Activated T-helper 2 cell treated with anti-CD3 and anti-CD28 coated beads, Interferon-gamma antibody, Interleukin-2, Interleukin-4, amounts not matched to agents 10 μg/mL and 5 μg/mL and 100 μg/mL, durations not matched to agents 14 hours and 24 hours and 36 hours (primary cell): ENCODE data around the gene PDE4B. TPM values are rescaled to one million over a fixed set of nuclear protein-coding genes. Genes with fewer than 3 reads are reported as not detected.

Experiments
- DNase-seq: peaks from one replicate; pipeline ENCODE4 v3.0.0; 2021; ENCODE audit warnings: low spot score
- H3K27ac Mint-ChIP-seq: one replicate; pipeline ENCODE4 v1.8.0; 2021; ENCODE audit warnings: mixed read lengths
- H3K27me3 Mint-ChIP-seq: one replicate; pipeline ENCODE4 v1.8.0; 2021; ENCODE audit warnings: low read depth, mixed read lengths
- H3K36me3 Mint-ChIP-seq: one replicate; pipeline ENCODE4 v1.8.0; 2021; ENCODE audit warnings: low read depth, mixed read lengths
- H3K4me1 Mint-ChIP-seq: one replicate; pipeline ENCODE4 v1.8.0; 2021; ENCODE audit warnings: low read depth, mixed read lengths
- H3K4me3 Mint-ChIP-seq: one replicate; pipeline ENCODE4 v1.8.0; 2021; ENCODE audit warnings: low read depth, mild to moderate bottlenecking, moderate library complexity, mixed read lengths
- H3K9me3 Mint-ChIP-seq: one replicate; pipeline ENCODE4 v1.8.0; 2021; ENCODE audit warnings: mixed read lengths
- intact Hi-C: fragments of 100-400 bp; cut with micrococcal nuclease; formaldehyde crosslinking; loops from one replicate; pipeline ENCODE4 v1.15.1; 2023
- total RNA-seq: library from RNA; stranded (reverse); gene quantifications from 2 replicates; pipeline ENCODE4 v1.2.3, GENCODE V29; 2022

The PDE4B gene
- total RNA-seq, 1 donor from 2014 or later = 14.0 TPM

GRCh38 chr1:66242646-66243547, 450.2 kb downstream of the PDE4B start:
- H3K27me3 Mint-ChIP-seq = peaks cover 12% of the 10 kb centered on the region
- no peaks in the 10 kb centered on the region for H3K36me3 Mint-ChIP-seq
- peaks cover 27% of the 10 kb centered on the region for H3K4me1 Mint-ChIP-seq
- no peak overlapping the region for H3K4me3 Mint-ChIP-seq
- DNase-seq = peak; percentile 61
- no peaks in the 10 kb centered on the region for H3K9me3 Mint-ChIP-seq
- intact Hi-C loops = loop anchor here (1.0 to 10.0 kb wide), 13 partner anchors 16 to 1008 kb away; no protein-coding TSS in a partner anchor
- no peak overlapping the region for H3K27ac Mint-ChIP-seq

DNA sequence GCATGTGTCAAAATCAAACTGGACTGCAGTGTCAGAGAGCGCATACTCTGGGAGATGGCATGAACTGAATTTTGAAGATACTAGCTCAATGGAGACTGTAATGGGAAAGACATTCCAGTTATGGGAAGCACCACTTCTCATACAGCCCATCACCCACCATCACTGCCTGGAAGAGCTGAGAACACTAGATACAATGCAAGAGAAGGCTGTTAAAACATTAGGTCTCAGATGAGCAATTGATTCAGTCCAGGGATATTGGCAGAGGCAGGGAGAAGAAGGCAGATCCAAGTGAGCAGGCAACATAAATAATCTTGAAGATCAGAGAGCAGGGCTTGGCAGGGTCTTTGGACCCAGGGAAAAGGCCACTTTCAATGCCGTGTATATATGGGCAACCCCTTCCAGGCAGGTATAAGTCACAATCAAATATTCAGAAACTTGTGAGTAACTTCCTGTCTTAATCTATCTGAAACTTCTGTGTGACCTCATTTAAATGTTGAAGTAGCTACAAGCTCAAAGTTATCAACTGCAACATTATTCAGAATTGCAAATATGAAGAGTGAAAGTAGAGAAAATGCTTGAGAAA, 450.9 kb downstream of the PDE4B start:
- Mint-ChIP-seq H3K4me1 (peaks cover 32% of the 10 kb centered on the region), H3K9me3 (no peaks in the 10 kb centered on the region), H3K36me3 (no peaks in the 10 kb centered on the region)

GRCh38 chr1:66244429-66244828, 451.7 kb downstream of the PDE4B start:
- Mint-ChIP-seq H3K4me3 (no peak overlapping the region), H3K27me3 (peaks cover 6% of the 10 kb centered on the region), H3K36me3 (no peaks in the 10 kb centered on the region), H3K4me1 (peaks cover 32% of the 10 kb centered on the region), H3K27ac (no peak overlapping the region), H3K9me3 (no peaks in the 10 kb centered on the region)
- intact Hi-C loops = loop anchor here (5.0 to 10.0 kb wide), 6 partner anchors 38 to 1010 kb away; no protein-coding TSS in a partner anchor
- DNase-seq = no peak

More for the DNA sequence above, 450.9 kb downstream of the PDE4B start:
- DNase-seq = no peak
- Mint-ChIP-seq H3K27ac (no peak overlapping the region), H3K27me3 (peaks cover 6% of the 10 kb centered on the region), H3K4me3 (no peak overlapping the region)
- intact Hi-C loops = loop anchor here (1.0 to 10.0 kb wide), 12 partner anchors 15 to 1009 kb away; no protein-coding TSS in a partner anchor

GRCh38 chr1:66245691-66246090, 453.0 kb downstream of the PDE4B start:
- Mint-ChIP-seq H3K4me3 (no peak overlapping the region), H3K27me3 (no peaks in the 10 kb centered on the region), H3K27ac (no peak overlapping the region), H3K4me1 (peaks cover 27% of the 10 kb centered on the region), H3K36me3 (no peaks in the 10 kb centered on the region), H3K9me3 (no peaks in the 10 kb centered on the region)
- intact Hi-C loops = loop anchor here (10.0 kb wide), 3 partner anchors 531 to 1011 kb away; no protein-coding TSS in a partner anchor
- DNase-seq = no peak

- H3K4me1 Mint-ChIP-seq = peaks cover 31% of the 10 kb centered on the region
- no peak overlapping the region for H3K4me3 Mint-ChIP-seq
- H3K9me3 Mint-ChIP-seq = no peaks in the 10 kb centered on the region
- H3K27me3 Mint-ChIP-seq = no peaks in the 10 kb centered on the region
- H3K27ac Mint-ChIP-seq = peak overlapping the region; percentile 72
- H3K36me3 Mint-ChIP-seq = no peaks in the 10 kb centered on the region
- no peak for DNase-seq
- intact Hi-C loops = loop anchor here (1.0 to 10.0 kb wide), 4 partner anchors 128 to 1012 kb away; no protein-coding TSS in a partner anchor
These were observed 453.9 kb downstream of the PDE4B start for GRCh38 chr1:66246351-66247269.

- intact Hi-C loops = loop anchor here (1.0 to 10.0 kb wide), 4 partner anchors 127 to 1013 kb away; no protein-coding TSS in a partner anchor
- peak; percentile 29 for DNase-seq
- H3K9me3 Mint-ChIP-seq = no peaks in the 10 kb centered on the region
- peak overlapping the region; percentile 75 for H3K27ac Mint-ChIP-seq
- H3K4me3 Mint-ChIP-seq = peak overlapping the region; percentile 58
- peaks cover 34% of the 10 kb centered on the region for H3K4me1 Mint-ChIP-seq
- H3K36me3 Mint-ChIP-seq = no peaks in the 10 kb centered on the region
- H3K27me3 Mint-ChIP-seq = no peaks in the 10 kb centered on the region
These were observed 454.9 kb downstream of the PDE4B start for GRCh38 chr1:66247415-66248208.

GRCh38 chr1:66248257-66248656, 455.6 kb downstream of the PDE4B start:
- H3K27ac Mint-ChIP-seq = no peak overlapping the region
- H3K36me3 Mint-ChIP-seq = no peaks in the 10 kb centered on the region
- no peak overlapping the region for H3K4me3 Mint-ChIP-seq
- no peaks in the 10 kb centered on the region for H3K27me3 Mint-ChIP-seq
- peaks cover 36% of the 10 kb centered on the region for H3K4me1 Mint-ChIP-seq
- no peaks in the 10 kb centered on the region for H3K9me3 Mint-ChIP-seq
- intact Hi-C loops = loop anchor here (10.0 kb wide), 3 partner anchors 533 to 1013 kb away; no protein-coding TSS in a partner anchor
- DNase-seq = no peak

DNA sequence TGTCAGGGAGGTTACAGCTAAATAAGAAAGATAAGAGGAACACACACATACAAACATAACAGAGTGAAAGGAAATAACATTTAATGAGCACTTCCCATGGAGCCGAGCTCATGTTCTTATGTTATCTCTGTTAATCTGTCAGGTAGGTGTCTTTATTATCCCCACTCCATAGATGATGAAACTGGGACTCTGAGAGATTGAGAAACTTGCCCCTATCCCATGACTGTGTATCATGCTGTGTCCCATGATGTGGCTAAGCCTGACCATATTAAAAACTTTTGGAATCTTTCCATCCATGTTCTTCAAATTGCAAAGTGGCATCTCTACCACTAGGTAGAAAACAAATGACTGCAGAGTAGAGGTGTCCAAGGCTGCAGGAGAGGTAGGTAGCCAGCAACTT, 456.1 kb downstream of the PDE4B start:
- Mint-ChIP-seq H3K27me3 (no peaks in the 10 kb centered on the region), H3K4me1 (peaks cover 37% of the 10 kb centered on the region), H3K27ac (no peak overlapping the region), H3K4me3 (no peak overlapping the region), H3K36me3 (no peaks in the 10 kb centered on the region), H3K9me3 (no peaks in the 10 kb centered on the region)
- intact Hi-C loops = loop anchor here (10.0 kb wide), 3 partner anchors 534 to 1014 kb away; no protein-coding TSS in a partner anchor
- no peak for DNase-seq

DNA sequence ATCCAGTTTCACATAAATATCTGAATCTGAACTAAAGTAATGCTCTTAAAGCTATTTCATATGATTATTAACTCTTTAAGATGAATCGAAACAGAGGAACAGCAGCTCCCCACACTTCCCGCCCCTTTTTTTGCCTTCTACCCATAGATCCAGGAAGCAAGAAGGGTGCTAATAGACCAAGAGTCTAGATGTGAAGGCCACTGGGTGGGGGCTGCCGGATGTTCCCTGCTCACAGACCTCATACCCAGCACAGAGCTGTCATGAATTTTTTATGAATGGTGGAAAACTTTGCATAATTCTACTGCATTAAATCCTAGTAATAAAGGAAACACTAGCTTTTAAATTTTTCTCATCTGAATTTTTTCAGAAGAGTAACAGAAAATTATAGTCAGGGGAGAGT, 457.4 kb downstream of the PDE4B start:
- no peak for DNase-seq
- Mint-ChIP-seq H3K4me1 (peaks cover 45% of the 10 kb centered on the region), H3K9me3 (no peaks in the 10 kb centered on the region), H3K4me3 (no peak overlapping the region), H3K36me3 (no peaks in the 10 kb centered on the region), H3K27ac (no peak overlapping the region), H3K27me3 (no peaks in the 10 kb centered on the region)
- intact Hi-C loops = no loop called here

DNA sequence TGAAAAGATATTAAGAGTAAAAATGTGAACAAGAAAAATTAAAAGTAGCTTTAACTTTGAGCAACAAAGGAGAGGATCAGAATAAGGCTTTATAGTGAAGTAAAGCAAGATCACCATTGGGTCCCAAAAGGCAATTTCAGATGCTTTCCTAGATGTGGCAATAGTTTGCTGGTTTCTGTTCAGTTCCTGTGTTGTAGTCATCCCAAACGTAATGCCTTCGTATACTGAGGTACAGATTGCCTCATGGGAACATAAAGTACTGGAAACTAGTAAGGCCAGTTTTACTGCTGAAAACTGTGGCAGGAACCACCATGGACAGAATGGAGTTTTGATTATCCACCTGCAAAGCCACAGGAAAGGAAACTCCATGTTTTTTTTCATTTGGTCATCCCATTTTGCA, 457.8 kb downstream of the PDE4B start:
- intact Hi-C loops = no loop called here
- H3K9me3 Mint-ChIP-seq = no peaks in the 10 kb centered on the region
- H3K27me3 Mint-ChIP-seq = no peaks in the 10 kb centered on the region
- peaks cover 43% of the 10 kb centered on the region for H3K4me1 Mint-ChIP-seq
- H3K36me3 Mint-ChIP-seq = no peaks in the 10 kb centered on the region
- H3K27ac Mint-ChIP-seq = no peak overlapping the region
- DNase-seq = no peak
- no peak overlapping the region for H3K4me3 Mint-ChIP-seq

GRCh38 chr1:66251546-66251945, 458.9 kb downstream of the PDE4B start:
- no peaks in the 10 kb centered on the region for H3K36me3 Mint-ChIP-seq
- no peak for DNase-seq
- intact Hi-C loops = no loop called here
- no peak overlapping the region for H3K4me3 Mint-ChIP-seq
- peaks cover 35% of the 10 kb centered on the region for H3K4me1 Mint-ChIP-seq
- H3K27me3 Mint-ChIP-seq = no peaks in the 10 kb centered on the region
- no peaks in the 10 kb centered on the region for H3K9me3 Mint-ChIP-seq
- H3K27ac Mint-ChIP-seq = no peak overlapping the region
